Activated CD4-positive, alpha-beta T cell treated with anti-CD3 and anti-CD28 coated beads for 36 hours (primary cell): ENCODE results near the gene ZNF213. TPM values are rescaled to one million over a fixed set of nuclear protein-coding genes. Genes with fewer than 3 reads are reported as not detected.
"Not testable (repeated sequence)": the region's sequence is repeated elsewhere in the genome, so short reads cannot be mapped to it uniquely, and the experiment has no call there.

Experiments used
- ATAC-seq: fragments of 200-7000 bp; cut with Tn5 transposase; one replicate; pipeline ENCODE4 v1.10.0; 2021; ENCODE audit warnings: mild to moderate bottlenecking, moderate library complexity
- CTCF ChIA-PET: fragments of 350-600 bp; sonication (Branson Sonifier 250); formaldehyde crosslinking; loops from one replicate; lab custom pipeline; 2021; ENCODE audit warnings: antibody characterized with exemption; lab: Charles Lee
- POLR2A ChIA-PET: fragments of 350-600 bp; sonication (Branson Sonifier 250); formaldehyde crosslinking; loops from one replicate; lab custom pipeline; 2021; ENCODE audit warnings: antibody characterized with exemption, inconsistent platforms; lab: Charles Lee
- DNase-seq: peaks from one replicate; pipeline ENCODE4 v3.0.0-alpha.2; 2020
- H3K27ac Mint-ChIP-seq: one replicate; pipeline ENCODE4 v1.8.0; 2021; ENCODE audit warnings: mixed read lengths
- H3K27me3 Mint-ChIP-seq: one replicate; pipeline ENCODE4 v1.8.0; 2021; ENCODE audit warnings: mixed read lengths
- H3K36me3 Mint-ChIP-seq: one replicate; pipeline ENCODE4 v1.8.0; 2021; ENCODE audit warnings: low read depth, mixed read lengths
- H3K4me1 Mint-ChIP-seq: one replicate; pipeline ENCODE4 v1.8.0; 2021; ENCODE audit warnings: mixed read lengths
- H3K4me3 Mint-ChIP-seq: one replicate; pipeline ENCODE4 v1.8.0; 2021; ENCODE audit warnings: mild to moderate bottlenecking, moderate library complexity, mixed read lengths
- H3K9me3 Mint-ChIP-seq: one replicate; pipeline ENCODE4 v1.8.0; 2021; ENCODE audit warnings: low read depth, mixed read lengths
- intact Hi-C, 2 experiments: fragments of 100-400 bp; cut with DNase I in 1 of 2; cut with micrococcal nuclease in 1 of 2; formaldehyde crosslinking; loops; one replicate each; pipeline versions ENCODE4 v1.14.2 to v1.15.1; 2022 to 2024; cut with DNase I, micrococcal nuclease
- total RNA-seq, 2 experiments: library from RNA; stranded (reverse); gene quantifications; one replicate each; pipeline ENCODE4 v1.2.3, GENCODE V29; 2021

The ZNF213 gene
- total RNA-seq, 2 experiments from 2014 or later, result 7.6 to 8.3 TPM

DNA sequence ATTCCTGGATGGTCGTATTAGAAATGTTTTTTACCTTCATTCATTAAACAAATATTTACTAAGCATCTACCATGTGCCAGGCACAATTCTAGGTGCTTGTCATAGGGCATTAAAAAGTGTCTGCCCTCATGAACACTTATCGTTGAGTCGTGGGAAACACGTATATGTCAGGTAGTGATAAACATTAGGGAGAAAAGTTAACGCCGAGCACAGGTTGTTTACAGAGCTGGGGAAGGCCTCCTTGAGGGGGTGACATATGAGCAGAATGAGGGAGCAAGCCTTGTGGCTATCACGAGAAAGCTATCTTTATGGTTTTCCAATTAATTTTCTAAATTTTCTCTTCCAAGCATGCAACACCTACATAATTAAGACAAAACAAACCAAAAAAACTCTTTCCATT, 985 bp upstream of the ZNF213 start:
- Mint-ChIP-seq H3K27ac (peak overlapping the region; percentile 95), H3K27me3 (no peaks in the 10 kb centered on the region)
- intact Hi-C loops, result loop anchor here (1.0 to 2.0 kb wide), 10 partner anchors 10 to 323 kb away; partner anchors contain the start of genes THOC6 (in 1 of the 2) and ZNF263 (in 1 of the 2)

DNA sequence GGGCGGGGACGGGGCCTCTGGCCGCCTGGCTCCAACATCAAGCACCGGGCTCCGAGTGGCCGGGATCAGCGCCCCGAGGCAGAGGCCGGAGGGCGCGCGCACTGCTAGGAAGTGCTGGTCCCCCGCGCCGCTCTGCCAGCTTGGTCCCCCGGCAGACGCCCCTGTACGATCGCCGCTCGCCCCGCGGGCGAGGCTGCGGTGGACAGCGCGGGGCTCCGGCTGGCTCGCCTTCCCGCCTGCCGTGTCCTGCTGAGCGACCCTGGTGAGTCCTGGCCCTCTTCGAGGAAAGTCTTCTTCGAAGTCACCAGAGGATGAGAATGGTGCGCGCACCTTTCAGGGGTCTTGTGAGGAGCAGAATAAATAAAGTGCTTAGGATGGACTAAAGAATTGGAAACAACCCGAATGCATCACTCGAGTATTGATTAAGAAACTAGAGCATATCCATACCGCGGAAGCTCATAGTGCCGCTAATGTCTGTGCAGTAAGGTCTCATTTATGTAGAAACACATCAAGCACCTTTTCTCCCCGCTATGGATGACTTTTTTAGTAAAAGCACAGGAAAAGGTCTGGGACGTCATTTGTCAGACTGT, 392 bp downstream of the ZNF213 start:
- no peak for DNase-seq
- Mint-ChIP-seq H3K4me3 (peak overlapping the region; percentile 98), H3K27ac (peak overlapping the region; percentile 93), H3K9me3 (no peaks in the 10 kb centered on the region), H3K27me3 (no peaks in the 10 kb centered on the region), H3K4me1 (peaks cover 26% of the 10 kb centered on the region), H3K36me3 (peaks cover 5% of the 10 kb centered on the region)
- POLR2A ChIA-PET, result interaction anchor here (0.6 to 2.4 kb wide), 11 partner anchors 10 to 147 kb away, joined by 3 to 16 read pairs (median 3); partner anchors contain the start of genes HCFC1R1 and THOC6
- intact Hi-C loops, result loop anchor here in 1 of 2 experiments (1.0 to 2.0 kb wide), 3 partner anchors 15 to 147 kb away; partner anchors contain the start of gene THOC6
- CTCF ChIA-PET, result interaction anchor here (0.5 to 4.8 kb wide), 22 partner anchors 8 to 266 kb away, joined by 3 to 27 read pairs (median 6); partner anchors contain the start of gene ZNF174
- ATAC-seq, result peak; percentile 40

More for the DNA sequence above, 985 bp upstream of the ZNF213 start:
- Mint-ChIP-seq H3K36me3 (peaks cover 11% of the 10 kb centered on the region), H3K4me1 (peaks cover 39% of the 10 kb centered on the region), H3K9me3 (no peaks in the 10 kb centered on the region), H3K4me3 (peak overlapping the region; percentile 98)
- POLR2A ChIA-PET, result interaction anchor here (0.7 to 2.4 kb wide), 4 partner anchors 16 to 1109 kb away, joined by 3 to 16 read pairs (median 6); no protein-coding TSS in a partner anchor
- CTCF ChIA-PET, result interaction anchor here (0.6 to 4.8 kb wide), 13 partner anchors 9 to 106 kb away, joined by 3 to 27 read pairs (median 9); no protein-coding TSS in a partner anchor
- ATAC-seq (no peak), DNase-seq (no peak)

DNA sequence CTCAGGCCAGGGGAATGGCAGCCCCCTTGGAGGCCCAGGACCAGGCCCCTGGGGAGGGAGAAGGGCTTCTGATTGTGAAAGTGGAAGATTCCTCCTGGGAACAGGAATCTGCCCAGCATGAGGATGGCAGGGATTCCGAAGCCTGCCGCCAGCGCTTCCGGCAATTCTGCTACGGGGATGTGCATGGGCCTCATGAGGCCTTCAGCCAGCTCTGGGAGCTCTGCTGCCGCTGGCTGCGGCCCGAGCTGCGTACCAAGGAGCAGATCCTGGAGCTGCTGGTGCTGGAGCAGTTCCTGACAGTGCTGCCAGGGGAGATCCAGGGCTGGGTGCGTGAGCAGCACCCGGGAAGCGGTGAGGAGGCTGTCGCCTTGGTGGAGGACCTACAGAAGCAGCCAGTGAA, 2.4 kb downstream of the ZNF213 start:
- Mint-ChIP-seq H3K9me3 (no peaks in the 10 kb centered on the region), H3K4me3 (no peak overlapping the region), H3K27ac (no peak overlapping the region), H3K27me3 (no peaks in the 10 kb centered on the region), H3K36me3 (peaks cover 4% of the 10 kb centered on the region), H3K4me1 (peaks cover 21% of the 10 kb centered on the region)
- ChIA-PET POLR2A (no interaction called here), CTCF (interaction anchor here (0.7 to 4.8 kb wide), 3 partner anchors 8 to 1303 kb away, joined by 9 to 27 read pairs (median 10); no protein-coding TSS in a partner anchor)
- intact Hi-C loops, result no loop called here
- ATAC-seq, result no peak
- no peak for DNase-seq

DNA sequence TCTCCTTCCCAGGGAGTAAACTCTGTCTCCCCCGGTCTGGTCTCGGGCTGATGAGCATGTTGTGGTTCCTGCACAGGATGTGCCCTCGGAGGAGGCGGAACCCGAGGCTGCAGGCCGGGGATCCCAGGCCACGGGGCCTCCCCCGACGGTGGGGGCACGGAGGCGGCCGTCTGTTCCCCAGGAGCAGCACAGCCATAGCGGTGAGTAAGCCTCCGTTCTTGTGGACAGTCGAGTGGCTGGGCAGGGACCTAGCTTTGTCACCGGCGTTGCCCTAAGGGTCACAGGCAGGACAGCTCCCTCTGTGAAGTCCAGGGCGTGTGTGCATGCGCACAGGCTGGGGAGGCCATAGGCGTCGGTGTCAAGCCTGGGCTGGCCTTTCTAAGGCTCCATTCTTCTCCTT, 3.5 kb downstream of the ZNF213 start:
- Mint-ChIP-seq H3K4me1 (peaks cover 13% of the 10 kb centered on the region), H3K36me3 (peaks cover 8% of the 10 kb centered on the region), H3K9me3 (no peaks in the 10 kb centered on the region), H3K4me3 (no peak overlapping the region), H3K27me3 (no peaks in the 10 kb centered on the region), H3K27ac (no peak overlapping the region)
- DNase-seq, result no peak
- ChIA-PET CTCF (interaction anchor here (1.7 to 4.8 kb wide), 2 partner anchors 9 to 12 kb away, joined by 10 to 27 read pairs; no protein-coding TSS in a partner anchor), POLR2A (no interaction called here)
- ATAC-seq, result no peak
- intact Hi-C loops, result no loop called here

DNA sequence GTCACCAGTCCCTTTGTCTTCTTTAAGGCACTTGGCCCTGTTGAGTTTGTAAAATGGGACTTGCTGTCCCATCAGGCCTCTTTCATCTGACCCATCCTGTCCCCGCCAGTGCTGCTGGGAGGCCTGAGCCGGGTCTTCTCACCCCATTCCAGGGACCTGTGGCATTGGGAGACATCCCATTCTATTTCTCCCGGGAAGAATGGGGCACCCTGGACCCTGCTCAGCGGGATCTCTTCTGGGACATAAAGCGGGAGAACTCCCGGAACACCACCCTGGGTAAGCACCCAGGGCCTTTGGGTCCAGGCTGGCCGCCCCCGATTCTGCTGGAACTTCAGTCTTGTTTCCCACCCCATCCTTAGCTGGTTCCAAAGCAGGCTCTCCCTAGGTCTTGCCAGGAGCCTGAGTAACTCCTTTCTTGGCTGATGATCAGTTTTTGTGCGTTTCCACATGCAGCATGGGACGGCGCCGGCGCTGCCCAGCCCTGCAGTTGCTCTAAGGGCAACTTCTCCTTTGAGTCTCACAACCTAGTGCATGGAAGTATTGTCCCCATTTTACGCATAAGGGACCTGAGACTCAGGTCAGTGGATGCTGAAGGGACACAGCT, 4.1 kb downstream of the ZNF213 start:
- ChIA-PET CTCF (interaction anchor here (0.6 kb wide), 1 partner anchor 223 kb away, joined by 3 read pairs; no protein-coding TSS in a partner anchor), POLR2A (no interaction called here)
- no peak for ATAC-seq
- Mint-ChIP-seq H3K27ac (no peak overlapping the region), H3K27me3 (no peaks in the 10 kb centered on the region), H3K36me3 (peaks cover 8% of the 10 kb centered on the region), H3K9me3 (no peaks in the 10 kb centered on the region), H3K4me1 (peaks cover 10% of the 10 kb centered on the region), H3K4me3 (no peak overlapping the region)
- no peak for DNase-seq
- intact Hi-C loops, result no loop called here

DNA sequence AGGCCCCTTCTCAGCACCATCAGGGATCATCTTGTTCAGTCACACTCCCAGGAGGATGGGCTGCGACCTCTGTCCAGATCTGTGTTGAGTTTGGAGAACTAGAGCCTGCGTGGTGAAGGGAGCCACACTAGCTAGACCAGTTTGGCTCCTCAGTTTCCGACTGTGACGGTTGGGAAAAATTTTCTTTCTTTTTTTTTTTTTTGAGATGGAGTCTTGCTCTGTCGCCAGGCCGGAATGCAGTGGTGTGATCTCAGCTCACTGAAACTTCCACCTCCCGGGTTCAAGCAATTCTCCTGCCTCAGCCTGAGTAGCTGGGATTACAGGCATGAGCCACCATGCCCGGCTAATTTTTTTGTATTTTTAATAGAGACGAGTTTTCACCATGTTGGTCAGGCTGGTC, 4.7 kb downstream of the ZNF213 start:
- H3K36me3 Mint-ChIP-seq, H3K9me3 Mint-ChIP-seq, ATAC-seq, H3K4me1 Mint-ChIP-seq, H3K27ac Mint-ChIP-seq, DNase-seq, H3K27me3 Mint-ChIP-seq, intact Hi-C loops, POLR2A ChIA-PET, H3K4me3 Mint-ChIP-seq: not testable (repeated sequence)
- CTCF ChIA-PET, result interaction anchor here (0.6 kb wide), 1 partner anchor 223 kb away, joined by 3 read pairs; no protein-coding TSS in a partner anchor

DNA sequence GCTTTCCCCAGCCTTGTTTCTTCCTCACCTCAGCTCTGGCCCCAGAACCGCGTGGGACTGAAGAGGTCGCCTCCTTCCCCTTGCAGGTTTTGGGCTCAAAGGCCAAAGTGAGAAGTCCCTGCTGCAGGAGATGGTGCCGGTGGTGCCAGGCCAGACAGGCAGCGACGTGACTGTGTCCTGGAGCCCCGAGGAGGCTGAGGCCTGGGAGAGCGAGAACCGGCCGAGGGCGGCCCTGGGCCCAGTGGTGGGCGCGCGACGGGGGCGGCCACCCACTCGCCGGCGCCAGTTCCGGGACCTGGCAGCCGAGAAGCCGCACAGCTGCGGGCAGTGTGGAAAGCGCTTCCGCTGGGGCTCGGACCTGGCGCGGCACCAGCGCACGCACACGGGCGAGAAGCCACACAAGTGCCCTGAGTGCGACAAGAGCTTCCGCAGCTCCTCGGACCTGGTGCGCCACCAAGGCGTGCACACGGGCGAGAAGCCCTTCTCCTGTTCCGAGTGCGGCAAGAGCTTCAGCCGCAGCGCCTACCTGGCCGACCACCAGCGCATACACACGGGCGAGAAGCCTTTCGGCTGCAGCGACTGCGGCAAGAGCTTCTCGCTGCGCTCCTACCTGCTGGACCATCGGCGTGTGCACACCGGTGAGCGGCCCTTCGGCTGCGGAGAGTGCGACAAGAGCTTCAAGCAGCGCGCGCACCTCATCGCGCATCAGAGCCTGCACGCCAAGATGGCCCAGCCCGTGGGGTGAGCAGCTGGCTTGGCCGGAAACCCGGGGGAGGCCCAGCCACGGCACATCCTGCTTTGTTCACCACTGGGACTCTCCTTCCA, 6.0 kb downstream of the ZNF213 start:
- ChIA-PET CTCF (interaction anchor here (0.8 to 1.4 kb wide), 3 partner anchors 10 to 20 kb away, joined by 3 to 5 read pairs (median 3); no protein-coding TSS in a partner anchor), POLR2A (no interaction called here)
- no peak overlapping the region for H3K27ac Mint-ChIP-seq
- H3K36me3 Mint-ChIP-seq, result peaks cover 8% of the 10 kb centered on the region
- ATAC-seq (no peak), DNase-seq (no peak)
- H3K4me3 Mint-ChIP-seq, result no peak overlapping the region
- H3K9me3 Mint-ChIP-seq, result no peaks in the 10 kb centered on the region
- intact Hi-C loops, result no loop called here
- H3K4me1 Mint-ChIP-seq, result peaks cover 4% of the 10 kb centered on the region
- H3K27me3 Mint-ChIP-seq, result no peaks in the 10 kb centered on the region

DNA sequence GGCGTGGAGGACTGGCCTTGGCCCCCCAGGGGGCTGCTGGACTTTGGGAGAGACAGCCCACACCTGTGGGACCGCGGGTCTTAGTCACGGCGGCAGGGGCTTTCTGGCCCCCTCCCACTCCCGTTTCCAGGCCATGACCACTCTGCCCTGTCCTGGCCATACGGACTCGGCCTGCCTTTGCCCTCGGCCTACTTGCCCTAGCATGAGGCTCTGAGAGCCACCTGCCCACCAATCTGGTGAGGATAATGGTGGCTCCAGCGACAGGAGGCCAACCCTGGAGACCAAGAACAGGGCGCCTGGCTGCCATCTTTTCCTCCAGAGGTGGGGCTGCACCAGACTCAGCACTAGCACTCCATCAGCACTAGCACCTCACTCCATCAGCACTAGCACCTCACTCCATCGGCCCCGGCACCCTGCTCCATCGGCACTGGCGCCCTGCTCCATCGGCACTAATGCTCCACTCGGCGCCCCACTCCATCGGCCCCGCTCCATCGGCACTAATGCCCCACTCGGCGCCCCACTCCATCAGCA, 7.0 kb downstream of the ZNF213 start:
- Mint-ChIP-seq H3K4me1 (no peaks in the 10 kb centered on the region), H3K4me3 (no peak overlapping the region), H3K9me3 (no peaks in the 10 kb centered on the region), H3K36me3 (peaks cover 8% of the 10 kb centered on the region), H3K27ac (no peak overlapping the region), H3K27me3 (no peaks in the 10 kb centered on the region)
- ChIA-PET CTCF (interaction anchor here (1.4 to 2.4 kb wide), 2 partner anchors 12 kb away, joined by 5 to 9 read pairs; no protein-coding TSS in a partner anchor), POLR2A (no interaction called here)
- intact Hi-C loops, result no loop called here
- ATAC-seq (no peak), DNase-seq (no peak)

DNA sequence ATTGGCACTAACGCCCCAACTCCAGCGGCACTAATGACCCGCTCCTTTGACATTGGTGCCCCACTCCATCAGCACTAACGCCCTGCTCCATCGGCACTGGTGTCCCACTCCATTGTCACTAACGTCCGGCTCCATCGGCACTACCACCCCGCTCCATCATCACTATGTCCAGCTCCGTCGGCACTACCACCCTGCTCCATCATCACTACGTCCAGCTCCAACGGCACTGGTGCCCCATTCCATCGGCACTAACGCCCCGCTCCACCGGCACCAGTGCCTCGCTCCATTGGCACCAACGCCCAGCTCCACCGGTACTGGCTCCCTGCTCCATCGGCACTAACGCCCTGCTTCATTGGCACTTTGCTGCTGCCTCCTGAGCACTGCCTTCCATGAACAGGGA, 7.5 kb downstream of the ZNF213 start:
- peaks cover 8% of the 10 kb centered on the region for H3K36me3 Mint-ChIP-seq
- POLR2A ChIA-PET, result no interaction called here
- no peak overlapping the region for H3K27ac Mint-ChIP-seq
- ATAC-seq, result no peak
- no peaks in the 10 kb centered on the region for H3K27me3 Mint-ChIP-seq
- CTCF ChIA-PET, result interaction anchor here (2.4 kb wide), 1 partner anchor 13 kb away, joined by 9 read pairs; no protein-coding TSS in a partner anchor
- intact Hi-C loops, result no loop called here
- no peak overlapping the region for H3K4me3 Mint-ChIP-seq
- no peak for DNase-seq
- H3K9me3 Mint-ChIP-seq, result no peaks in the 10 kb centered on the region
- no peaks in the 10 kb centered on the region for H3K4me1 Mint-ChIP-seq

DNA sequence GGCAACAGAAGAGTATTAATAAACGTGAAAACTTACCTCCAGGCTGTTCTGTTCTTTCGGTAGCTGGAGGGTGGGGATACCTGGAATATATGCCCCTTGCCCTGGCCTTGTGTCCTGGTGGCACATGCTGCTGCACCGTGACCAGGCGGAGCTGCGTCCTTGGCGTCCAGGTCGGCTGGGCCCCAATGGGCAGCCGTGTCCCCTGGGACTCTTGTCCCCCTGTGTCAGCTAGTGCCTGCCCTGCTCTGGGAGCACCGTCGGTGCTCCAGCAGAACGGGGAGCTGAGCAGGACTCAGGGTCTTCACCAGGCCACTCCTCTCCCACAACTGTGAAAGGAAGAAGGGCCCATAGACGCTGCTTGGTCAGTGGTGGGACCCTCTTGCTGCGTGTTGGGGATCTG, 7.9 kb downstream of the ZNF213 start:
- DNase-seq (no peak), ATAC-seq (no peak)
- H3K4me1 Mint-ChIP-seq, result no peaks in the 10 kb centered on the region
- H3K9me3 Mint-ChIP-seq, result no peaks in the 10 kb centered on the region
- peaks cover 8% of the 10 kb centered on the region for H3K36me3 Mint-ChIP-seq
- intact Hi-C loops, result no loop called here
- no peak overlapping the region for H3K27ac Mint-ChIP-seq
- CTCF ChIA-PET, result interaction anchor here (1.0 to 2.4 kb wide), 3 partner anchors 8 to 114 kb away, joined by 3 to 9 read pairs (median 5); partner anchors contain the start of gene ZNF213
- POLR2A ChIA-PET, result no interaction called here
- no peaks in the 10 kb centered on the region for H3K27me3 Mint-ChIP-seq
- H3K4me3 Mint-ChIP-seq, result no peak overlapping the region
